ENCODE data around the gene TWNK.

DNA sequence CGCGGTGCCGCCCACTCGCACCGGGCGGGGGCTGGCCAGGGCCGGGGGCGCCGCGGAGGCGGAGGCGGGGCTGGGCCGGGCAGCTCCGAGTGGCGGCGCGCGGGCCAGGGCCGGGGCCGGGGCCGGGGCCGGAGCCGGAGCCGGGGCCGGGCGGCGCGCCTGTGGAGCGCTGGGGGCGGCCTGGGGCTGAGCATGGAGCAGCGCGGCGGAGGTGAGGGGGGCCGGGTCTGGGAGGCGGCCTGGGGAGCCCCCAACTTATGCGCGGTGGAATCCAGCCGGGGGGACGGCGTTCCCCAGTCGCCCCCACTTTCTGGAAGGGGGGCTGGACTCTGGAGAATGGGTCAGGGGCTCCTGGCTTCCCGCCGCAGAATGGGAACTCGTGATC, 12.4 kb downstream of the TWNK start, which contains the start of gene LZTS2:
- TF ChIP-seq, protein P1, sequence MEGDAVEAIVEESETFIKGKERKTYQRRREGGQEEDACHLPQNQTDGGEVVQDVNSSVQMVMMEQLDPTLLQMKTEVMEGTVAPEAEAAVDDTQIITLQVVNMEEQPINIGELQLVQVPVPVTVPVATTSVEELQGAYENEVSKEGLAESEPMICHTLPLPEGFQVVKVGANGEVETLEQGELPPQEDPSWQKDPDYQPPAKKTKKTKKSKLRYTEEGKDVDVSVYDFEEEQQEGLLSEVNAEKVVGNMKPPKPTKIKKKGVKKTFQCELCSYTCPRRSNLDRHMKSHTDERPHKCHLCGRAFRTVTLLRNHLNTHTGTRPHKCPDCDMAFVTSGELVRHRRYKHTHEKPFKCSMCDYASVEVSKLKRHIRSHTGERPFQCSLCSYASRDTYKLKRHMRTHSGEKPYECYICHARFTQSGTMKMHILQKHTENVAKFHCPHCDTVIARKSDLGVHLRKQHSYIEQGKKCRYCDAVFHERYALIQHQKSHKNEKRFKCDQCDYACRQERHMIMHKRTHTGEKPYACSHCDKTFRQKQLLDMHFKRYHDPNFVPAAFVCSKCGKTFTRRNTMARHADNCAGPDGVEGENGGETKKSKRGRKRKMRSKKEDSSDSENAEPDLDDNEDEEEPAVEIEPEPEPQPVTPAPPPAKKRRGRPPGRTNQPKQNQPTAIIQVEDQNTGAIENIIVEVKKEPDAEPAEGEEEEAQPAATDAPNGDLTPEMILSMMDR (IDR thresholded peaks at IDR 0.05; ENCODE audit: insufficient read depth, low read length) = no peak
- no peak for TF ChIP-seq POLR2AphosphoS5 (IDR thresholded peaks at IDR 0.05; ENCODE audit: low read depth)
- TF ChIP-seq, protein P2, sequence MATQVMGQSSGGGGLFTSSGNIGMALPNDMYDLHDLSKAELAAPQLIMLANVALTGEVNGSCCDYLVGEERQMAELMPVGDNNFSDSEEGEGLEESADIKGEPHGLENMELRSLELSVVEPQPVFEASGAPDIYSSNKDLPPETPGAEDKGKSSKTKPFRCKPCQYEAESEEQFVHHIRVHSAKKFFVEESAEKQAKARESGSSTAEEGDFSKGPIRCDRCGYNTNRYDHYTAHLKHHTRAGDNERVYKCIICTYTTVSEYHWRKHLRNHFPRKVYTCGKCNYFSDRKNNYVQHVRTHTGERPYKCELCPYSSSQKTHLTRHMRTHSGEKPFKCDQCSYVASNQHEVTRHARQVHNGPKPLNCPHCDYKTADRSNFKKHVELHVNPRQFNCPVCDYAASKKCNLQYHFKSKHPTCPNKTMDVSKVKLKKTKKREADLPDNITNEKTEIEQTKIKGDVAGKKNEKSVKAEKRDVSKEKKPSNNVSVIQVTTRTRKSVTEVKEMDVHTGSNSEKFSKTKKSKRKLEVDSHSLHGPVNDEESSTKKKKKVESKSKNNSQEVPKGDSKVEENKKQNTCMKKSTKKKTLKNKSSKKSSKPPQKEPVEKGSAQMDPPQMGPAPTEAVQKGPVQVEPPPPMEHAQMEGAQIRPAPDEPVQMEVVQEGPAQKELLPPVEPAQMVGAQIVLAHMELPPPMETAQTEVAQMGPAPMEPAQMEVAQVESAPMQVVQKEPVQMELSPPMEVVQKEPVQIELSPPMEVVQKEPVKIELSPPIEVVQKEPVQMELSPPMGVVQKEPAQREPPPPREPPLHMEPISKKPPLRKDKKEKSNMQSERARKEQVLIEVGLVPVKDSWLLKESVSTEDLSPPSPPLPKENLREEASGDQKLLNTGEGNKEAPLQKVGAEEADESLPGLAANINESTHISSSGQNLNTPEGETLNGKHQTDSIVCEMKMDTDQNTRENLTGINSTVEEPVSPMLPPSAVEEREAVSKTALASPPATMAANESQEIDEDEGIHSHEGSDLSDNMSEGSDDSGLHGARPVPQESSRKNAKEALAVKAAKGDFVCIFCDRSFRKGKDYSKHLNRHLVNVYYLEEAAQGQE (IDR thresholded peaks at IDR 0.05; ENCODE audit: insufficient replicate concordance, low read depth) = no peak

Measured in HL-60 (cell line).